Middle frontal gyrus (tissue), 1 donor: Measurements from ENCODE around the gene CGRRF1.

Experiments
- DNase-seq: peaks from one replicate; pipeline ENCODE4 v3.0.0-alpha.2; 2015; ENCODE audit warnings: low spot score; ENCODE audit errors: extremely low spot score

The CGRRF1 gene

GRCh38 chr14:54574528-54574927 is 64.8 kb downstream of the CGRRF1 start:
- DNase-seq, result no peak

DNA sequence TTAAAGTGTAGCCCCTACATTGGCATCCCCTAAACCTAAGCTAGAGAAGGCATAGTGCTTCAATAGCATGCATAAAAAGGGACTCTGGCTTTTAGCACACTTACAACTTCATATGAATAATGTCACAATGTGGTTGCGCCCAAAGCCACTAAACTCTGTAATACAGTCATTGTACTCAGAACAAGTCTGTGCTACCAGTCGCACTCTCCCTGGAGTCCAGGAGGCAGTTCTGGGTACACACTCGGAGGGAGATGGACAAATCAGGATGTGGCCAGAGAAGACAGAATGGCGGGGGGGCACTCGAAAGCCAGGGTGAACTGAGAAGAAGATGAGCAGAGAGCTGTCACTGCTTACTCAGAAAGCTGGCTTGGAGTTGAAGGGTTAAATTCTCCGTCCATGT is 67.8 kb downstream of the CGRRF1 start:
- no peak for DNase-seq

DNA sequence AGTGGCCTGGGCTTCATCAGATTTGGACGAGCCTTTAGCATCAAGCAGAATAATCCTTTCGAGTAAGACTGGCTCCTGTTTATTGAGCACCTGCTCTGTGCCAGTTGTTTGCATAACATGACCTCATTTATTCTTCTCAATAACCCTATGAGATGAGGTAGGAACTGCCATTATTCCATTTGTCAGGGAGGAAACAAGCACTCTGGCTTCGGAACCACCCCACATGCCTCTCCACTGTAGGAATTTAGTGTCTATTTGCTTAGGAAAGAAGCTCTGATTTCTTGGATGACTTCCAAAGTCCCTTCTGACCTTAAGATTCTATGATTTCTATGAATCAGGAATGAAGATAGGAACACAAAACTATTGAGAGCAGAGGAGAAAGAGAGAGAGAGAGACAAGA is 68.3 kb downstream of the CGRRF1 start:
- no peak for DNase-seq

GRCh38 chr14:54579621-54580020 is 69.9 kb downstream of the CGRRF1 start:
- no peak for DNase-seq

- DNase-seq, result no peak
Observed at GRCh38 chr14:54580933-54581332, 71.2 kb downstream of the CGRRF1 start.

DNA sequence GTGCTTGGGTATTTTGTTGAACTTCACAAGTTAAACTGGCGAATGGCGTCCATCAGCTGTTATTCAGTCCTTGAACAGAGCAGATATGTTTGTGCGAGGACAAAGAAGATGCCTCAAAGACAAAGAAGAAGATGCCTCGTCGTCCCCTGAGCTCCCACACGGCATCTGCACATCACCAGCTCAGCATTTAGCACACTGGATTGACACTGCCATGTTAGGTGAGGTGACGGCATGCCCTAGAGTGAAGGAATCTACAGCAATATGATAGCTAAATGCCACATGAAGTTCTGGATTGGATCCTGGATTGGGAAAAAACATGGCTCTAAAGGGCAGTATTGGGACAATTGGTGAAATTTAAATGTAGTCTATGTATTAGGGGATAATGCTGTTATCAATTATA is 72.6 kb downstream of the CGRRF1 start:
- DNase-seq, result no peak

DNA sequence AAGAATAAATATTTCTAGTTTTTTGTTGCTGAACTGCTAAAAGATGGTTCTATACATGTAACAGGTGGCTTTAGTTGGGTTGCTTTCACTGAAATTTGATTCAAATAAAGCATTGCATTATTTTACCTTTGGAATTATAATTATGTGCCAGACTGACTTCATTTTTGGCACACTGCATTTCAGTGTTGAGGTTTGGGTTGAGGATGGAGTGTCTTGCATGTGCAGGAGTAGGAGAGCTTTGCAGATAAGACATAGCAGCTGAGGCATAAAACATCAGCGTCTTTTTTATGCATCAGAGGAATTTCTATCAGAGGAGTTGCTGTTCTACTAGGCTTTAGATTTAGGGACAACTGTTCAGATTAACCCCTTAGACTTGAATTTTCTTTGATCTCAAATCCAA is 74.4 kb downstream of the CGRRF1 start:
- DNase-seq, result no peak

DNA sequence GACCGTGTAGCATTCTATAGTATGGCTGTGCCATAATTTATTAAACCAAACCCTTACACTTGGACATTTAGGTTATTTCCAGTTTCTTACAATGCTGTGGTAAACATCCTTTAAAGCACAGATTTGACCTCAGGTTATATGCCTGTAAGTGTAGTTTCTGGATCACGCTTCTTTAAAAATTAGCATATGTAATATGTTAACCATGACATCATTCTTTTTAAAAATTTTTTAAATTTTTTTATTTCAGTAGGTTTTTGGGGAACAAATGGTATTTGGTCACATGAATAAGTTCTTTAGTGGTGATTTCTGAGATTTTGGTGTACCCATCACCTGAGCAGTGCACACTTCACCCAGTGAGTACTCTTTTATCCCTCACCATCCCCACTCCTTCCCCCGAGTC is 75.5 kb downstream of the CGRRF1 start:
- no peak for DNase-seq
